HepG2 (cell line): Measurements from ENCODE around the gene TLCD1. TPM values are rescaled to one million over a fixed set of nuclear protein-coding genes. Genes with fewer than 3 reads are reported as not detected.

ENCODE experiments used
- ATAC-seq: fragments of 200-7000 bp; cut with Tn5 transposase; 3 replicates; pipeline ENCODE4 v1.9.1; 2020; ENCODE audit warnings: mild to moderate bottlenecking, moderate library complexity
- BruUV-seq: library from RNA; stranded (reverse); fragments of 400-500 nt; replicated peaks from 2 replicates; lab custom pipeline; 2021; lab: Mats Ljungman, UMichigan
- CTCF ChIA-PET: fragments of 300-600 bp; formaldehyde crosslinking; extraction: SDS; loops from one replicate; lab custom pipeline; 2021; ENCODE audit warnings: low total read pairs, inconsistent platforms, low intra/inter-chr PET ratio; lab: Yijun Ruan, JAX
- POLR2A ChIA-PET: fragments of 350-600 bp; sonication (Branson Sonifier 250); formaldehyde crosslinking; loops from one replicate; lab custom pipeline; 2020; ENCODE audit warnings: antibody characterized with exemption, inconsistent platforms; lab: Yijun Ruan, JAX
- DNase-seq: peaks from one replicate; pipeline ENCODE4 v3.0.0-alpha.2; 2015; ENCODE audit warnings: low spot score
- FAIRE-seq: peaks from 3 replicates; lab custom pipeline; 2011; peaks lifted over from hg19 to GRCh38; lab: Jason Lieb, UNC
- H2AFZ ChIP-seq: one replicate; pipeline ENCODE4 v1.6.1; 2011; ENCODE audit warnings: low read length, inconsistent platforms
- H3K27ac ChIP-seq: fragments of 300-600 bp; 3 replicates; pipeline ENCODE4 v1.8.0; 2011; ENCODE audit warnings: mixed run types, mild to moderate bottlenecking, mixed read lengths, low read length, inconsistent platforms; ENCODE audit not compliant: insufficient read depth; ENCODE audit errors: extremely low read length
- H3K27me3 ChIP-seq, 2 experiments: fragments of 200-600 bp in 1 of 2; 2 replicates in 1 of 2; 3 replicates in 1 of 2; pipeline versions ENCODE4 v1.6.0 to v1.8.0; 2011; ENCODE audit warnings: low read length in 2 of 2, mild to moderate bottlenecking in 2 of 2, moderate library complexity in 2 of 2, inconsistent platforms in 1 of 2; ENCODE audit not compliant: insufficient read depth in 2 of 2, control insufficient read depth in 1 of 2
- H3K36me3 ChIP-seq, 2 experiments: fragments of 200-600 bp in 1 of 2; replicated peaks in 1 of 2; 2 replicates in 1 of 2; 3 replicates in 1 of 2; pipeline versions ENCODE4 v1.5.1 to v1.8.0; 2011; ENCODE audit warnings: low read length in 2 of 2, inconsistent platforms in 1 of 2; ENCODE audit not compliant: insufficient read depth in 2 of 2, control insufficient read depth in 1 of 2
- H3K4me1 ChIP-seq: 2 replicates; pipeline ENCODE4 v1.5.1; 2012; ENCODE audit warnings: low read length, inconsistent platforms; ENCODE audit not compliant: insufficient read depth
- H3K4me2 ChIP-seq: 2 replicates; pipeline ENCODE4 v1.6.0; 2011; ENCODE audit warnings: low read depth, low read length, inconsistent platforms
- H3K4me3 ChIP-seq, 3 experiments: fragments of 200-600 bp in 1 of 3; sonication (generic), shearing (Covaris generic) in 1 of 3; replicated peaks in 1 of 3; 2 replicates each; pipeline ENCODE4 v1.5.1; 2011 to 2016; ENCODE audit warnings: low read length in 3 of 3, inconsistent platforms in 2 of 3, low read depth in 2 of 3, mild to moderate bottlenecking in 2 of 3, control low read depth in 1 of 3, mixed read lengths in 1 of 3; ENCODE audit not compliant: insufficient read depth in 1 of 3
- H3K79me2 ChIP-seq: one replicate; pipeline ENCODE4 v1.6.1; 2011; ENCODE audit warnings: low read length, inconsistent platforms; ENCODE audit not compliant: insufficient read depth
- H3K9ac ChIP-seq: 2 replicates; pipeline ENCODE4 v1.6.0; 2011; ENCODE audit warnings: mild to moderate bottlenecking, low read depth, low read length, inconsistent platforms; ENCODE audit not compliant: insufficient read depth
- H3K9me3 ChIP-seq: 2 replicates; pipeline ENCODE4 v1.5.1; 2012; ENCODE audit warnings: mild to moderate bottlenecking, low read length
- H4K20me1 ChIP-seq: 2 replicates; pipeline ENCODE4 v1.6.0; 2011; ENCODE audit warnings: inconsistent platforms, mild to moderate bottlenecking, low read length, moderate library complexity; ENCODE audit not compliant: insufficient read depth
- AGO1 ChIP-seq: fragments of 200-400 bp; formaldehyde crosslinking; IDR thresholded peaks from 2 replicates; pipeline ENCODE4 v1.6.1; 2017; ENCODE audit warnings: mild to moderate bottlenecking, low read depth, low read length, moderate library complexity; ENCODE audit not compliant: poor library complexity, severe bottlenecking
- ASH2L ChIP-seq: fragments of 300-600, 200-600 bp; sonication (generic); IDR thresholded peaks from 2 replicates; pipeline ENCODE4 v1.7.0; 2017; ENCODE audit warnings: low read depth, mild to moderate bottlenecking, moderate library complexity, mixed read lengths, low read length; ENCODE audit not compliant: insufficient read length
- BORCS8-MEF2B ChIP-seq: sonication (generic); formaldehyde crosslinking; IDR thresholded peaks from 2 replicates; pipeline ENCODE4 v1.8.0; 2022; ENCODE audit warnings: mild to moderate bottlenecking, missing genetic modification reagents
- HCFC1 ChIP-seq: fragments of 150-350 bp; IDR thresholded peaks from 2 replicates; pipeline ENCODE4 v1.6.1; 2014; ENCODE audit warnings: low read depth, low read length
- HNF4A ChIP-seq: sonication (generic); formaldehyde crosslinking; IDR thresholded peaks from 2 replicates; pipeline ENCODE4 v1.4.0; 2020; ENCODE audit warnings: missing genetic modification reagents
- KMT2B ChIP-seq: IDR thresholded peaks from 2 replicates; pipeline ENCODE4 v1.6.1; 2016; ENCODE audit warnings: missing genetic modification reagents, missing compliant biosample characterization
- RFX5 ChIP-seq: IDR thresholded peaks from 2 replicates; pipeline ENCODE4 v1.6.1; 2011; ENCODE audit warnings: low read depth, low read length, improper control_type of control experiment
- TRIM24 ChIP-seq: sonication (generic); formaldehyde crosslinking; IDR thresholded peaks from 2 replicates; pipeline ENCODE4 v1.8.0; 2022; ENCODE audit warnings: mild to moderate bottlenecking, missing genetic modification reagents
- ZBTB1 ChIP-seq: sonication (generic); formaldehyde crosslinking; IDR thresholded peaks from 2 replicates; pipeline ENCODE4 v1.4.0; 2020; ENCODE audit warnings: missing genetic modification reagents, borderline replicate concordance
- ZNF101 ChIP-seq: sonication (generic); formaldehyde crosslinking; IDR thresholded peaks from 2 replicates; pipeline ENCODE4 v1.4.0; 2020; ENCODE audit warnings: mild to moderate bottlenecking, low read depth, missing genetic modification reagents, borderline replicate concordance
- ZNF7 ChIP-seq: IDR thresholded peaks from 2 replicates; pipeline ENCODE4 v1.6.1; 2016; ENCODE audit warnings: missing biosample characterization, missing genetic modification reagents
- WGBS: methylation state at CpG from one replicate; pipeline ENCODE4 v1.1.6; 2017; ENCODE audit warnings: low lambda C conversion rate; 5-methylcytosine and 5-hydroxymethylcytosine counted together
- in situ Hi-C: cut with HindIII; loops from 2 replicates; pipeline ENCODE4 v1.10.0; 2017; ENCODE audit warnings: low pct_unique_long_range_greater_than_20kb; ENCODE audit not compliant: extremely low pct_ligation_motif_present
- intact Hi-C: fragments of 100-400 bp; cut with micrococcal nuclease; formaldehyde crosslinking; loops from one replicate; pipeline ENCODE4 v1.10.0; 2022; ENCODE audit not compliant: unreplicated experiment
- polyA plus RNA-seq, 8 experiments: library from polyadenylated mRNA; depleted of rRNA in 3 of 8; stranded (reverse) in 7 of 8; unstranded in 1 of 8; fragments of >200 nt; fragmentation: Illumina TruSeq in 4 of 8; extraction: Trizol in 4 of 8; gene quantifications; 2 replicates each; pipeline versions ENCODE4 v1.2.1 to v1.2.3, GENCODE V29; 2011 to 2016; ENCODE audit warnings: low read depth in 4 of 8, missing spikeins in 1 of 8, mixed read lengths in 1 of 8; ENCODE audit not compliant: insufficient read depth in 1 of 8
- total RNA-seq, 5 experiments: library from RNA; depleted of rRNA; stranded (reverse); fragments of >200 nt; fragmentation: Illumina TruSeq; extraction: Trizol; gene quantifications; 2 replicates each; pipeline ENCODE4 v1.2.3, GENCODE V29; 2016; ENCODE audit warnings: low read depth in 1 of 5
- TF ChIP-seq, protein P1 (sequence below): sonication (generic); formaldehyde crosslinking; IDR thresholded peaks from 2 replicates; pipeline ENCODE4 v1.8.0; 2022; ENCODE audit warnings: missing genetic modification reagents, mild to moderate bottlenecking, inconsistent platforms, borderline replicate concordance
- TF ChIP-seq, protein P2 (sequence below): sonication (generic); formaldehyde crosslinking; IDR thresholded peaks from 2 replicates; pipeline ENCODE4 v1.4.0; 2020; ENCODE audit warnings: missing genetic modification reagents, mild to moderate bottlenecking, borderline replicate concordance
- TF ChIP-seq, protein P3 (sequence below): sonication (generic); formaldehyde crosslinking; IDR thresholded peaks from 2 replicates; pipeline ENCODE4 v1.9.0; 2021; ENCODE audit warnings: missing genetic modification reagents, borderline replicate concordance
- TF ChIP-seq, protein P4 (sequence below): IDR thresholded peaks from 2 replicates; pipeline ENCODE4 v1.6.1; 2016; ENCODE audit warnings: low read depth

The TLCD1 gene
- total and polyA plus RNA-seq, 2 of the 13 experiments (the other 11 are each of a cell fraction or from before 2014, with no cell fraction given): 14.9 to 19.6 TPM

DNA sequence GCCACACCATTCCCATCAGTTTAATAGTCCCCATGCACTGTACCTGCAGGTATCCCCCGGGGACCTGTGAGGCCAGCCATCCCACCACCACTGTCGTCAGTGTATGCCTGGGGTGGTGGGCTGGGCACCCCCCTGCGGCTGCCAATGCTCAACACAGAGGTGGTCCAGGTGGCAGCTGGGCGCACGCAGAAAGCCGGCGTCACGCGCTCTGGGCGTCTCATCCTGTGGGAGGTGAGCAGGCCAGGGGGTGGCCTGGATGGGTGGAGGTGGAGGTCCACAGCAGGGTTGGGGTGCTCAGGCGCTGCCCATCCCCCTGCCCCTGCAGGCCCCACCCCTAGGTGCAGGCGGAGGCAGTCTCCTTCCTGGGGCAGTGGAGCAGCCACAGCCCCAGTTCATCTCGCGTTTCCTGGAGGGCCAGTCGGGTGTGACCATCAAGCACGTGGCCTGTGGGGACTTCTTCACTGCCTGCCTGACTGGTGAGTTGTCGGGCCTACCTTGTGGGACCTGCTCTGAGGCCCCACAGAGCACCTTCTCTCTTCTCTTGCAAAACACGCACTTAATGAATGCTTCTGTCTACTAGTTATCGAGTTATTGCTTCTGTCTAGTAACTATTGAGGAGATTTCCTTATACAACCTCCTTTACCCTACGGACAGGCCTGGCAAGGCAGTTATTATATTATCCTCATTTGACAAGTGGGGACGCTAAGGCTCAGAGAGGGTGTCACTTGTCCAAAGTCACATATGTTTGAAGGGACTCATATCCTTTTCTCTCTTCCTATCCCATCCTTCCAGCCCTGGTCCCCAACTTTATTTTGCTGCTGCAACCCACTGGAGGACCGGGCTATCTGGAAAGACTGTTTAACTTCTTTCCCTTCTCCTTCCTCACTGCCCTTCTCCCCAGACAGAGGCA, 12.0 kb upstream of the TLCD1 start (continued):
- peak; percentile 33 for TF ChIP-seq AGO1
- TF ChIP-seq, protein P1, sequence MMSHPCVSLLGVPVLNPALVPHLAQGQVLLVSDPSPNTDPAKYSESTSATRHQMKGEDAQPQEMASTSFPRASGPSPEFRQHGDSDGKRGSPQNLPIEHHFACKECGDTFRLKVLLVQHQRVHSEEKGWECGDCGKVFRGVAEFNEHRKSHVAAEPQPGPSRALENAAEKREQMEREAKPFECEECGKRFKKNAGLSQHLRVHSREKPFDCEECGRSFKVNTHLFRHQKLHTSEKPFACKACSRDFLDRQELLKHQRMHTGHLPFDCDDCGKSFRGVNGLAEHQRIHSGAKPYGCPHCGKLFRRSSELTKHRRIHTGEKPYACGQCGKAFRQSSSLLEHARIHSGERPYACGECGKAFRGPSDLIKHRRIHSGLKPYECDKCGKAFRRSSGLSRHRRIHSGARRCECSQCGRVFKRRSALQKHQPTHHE: no peak
- no peak for TF ChIP-seq HNF4A (CRISPR knock-in tag)
- no peak for TF ChIP-seq HCFC1
- no peak for TF ChIP-seq ZNF7

DNA sequence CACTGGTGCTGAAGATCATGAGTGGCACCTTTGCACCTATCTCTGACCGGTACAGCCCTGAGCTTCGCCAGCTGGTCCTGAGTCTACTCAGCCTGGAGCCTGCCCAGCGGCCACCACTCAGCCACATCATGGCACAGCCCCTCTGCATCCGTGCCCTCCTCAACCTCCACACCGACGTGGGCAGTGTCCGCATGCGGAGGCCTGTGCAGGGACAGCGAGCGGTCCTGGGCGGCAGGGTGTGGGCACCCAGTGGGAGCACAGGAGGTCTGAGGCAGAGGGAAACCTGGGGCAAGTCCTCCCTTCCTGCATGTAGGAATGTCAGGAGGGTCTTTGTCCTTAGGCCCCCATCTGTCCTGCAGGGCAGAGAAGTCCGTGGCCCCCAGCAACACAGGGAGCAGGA, 11.3 kb upstream of the TLCD1 start:
- H3K27me3 ChIP-seq: no peaks in the 10 kb centered on the region
- no peak overlapping the region for H2AFZ ChIP-seq
- H3K4me2 ChIP-seq: no peak overlapping the region
- no peaks in the 10 kb centered on the region for H3K9me3 ChIP-seq
- H3K4me3 ChIP-seq: no peak overlapping the region
- ChIA-PET CTCF (no interaction called here), POLR2A (no interaction called here)
- FAIRE-seq (no peak), ATAC-seq (no peak), DNase-seq (no peak)
- no TSS peak for BruUV-seq
- H3K4me1 ChIP-seq: peaks cover 12% of the 10 kb centered on the region
- no peak overlapping the region for H3K9ac ChIP-seq
- intact Hi-C loops: no loop called here
- WGBS: 96% methylated on average over 8 of the region's 12 CpGs
- H4K20me1 ChIP-seq: no peaks in the 10 kb centered on the region
- H3K27ac ChIP-seq: no peak overlapping the region
- H3K36me3 ChIP-seq: peaks cover 2 to 11% of the 10 kb centered on the region in 2 experiments; a peak in 3 of 5 replicates
- H3K79me2 ChIP-seq: no peaks in the 10 kb centered on the region
- in situ Hi-C loops: loop anchor here (25.0 kb wide), 1 partner anchor 375 kb away; no protein-coding TSS in a partner anchor
- no peak for TF ChIP-seq KMT2B (CRISPR knock-in tag)
- no peak for TF ChIP-seq ZNF101 (CRISPR knock-in tag)
- no peak for TF ChIP-seq RFX5
- no peak for TF ChIP-seq ASH2L
- TF ChIP-seq ZBTB1 (CRISPR knock-in tag): no peak
- TF ChIP-seq, protein P2, sequence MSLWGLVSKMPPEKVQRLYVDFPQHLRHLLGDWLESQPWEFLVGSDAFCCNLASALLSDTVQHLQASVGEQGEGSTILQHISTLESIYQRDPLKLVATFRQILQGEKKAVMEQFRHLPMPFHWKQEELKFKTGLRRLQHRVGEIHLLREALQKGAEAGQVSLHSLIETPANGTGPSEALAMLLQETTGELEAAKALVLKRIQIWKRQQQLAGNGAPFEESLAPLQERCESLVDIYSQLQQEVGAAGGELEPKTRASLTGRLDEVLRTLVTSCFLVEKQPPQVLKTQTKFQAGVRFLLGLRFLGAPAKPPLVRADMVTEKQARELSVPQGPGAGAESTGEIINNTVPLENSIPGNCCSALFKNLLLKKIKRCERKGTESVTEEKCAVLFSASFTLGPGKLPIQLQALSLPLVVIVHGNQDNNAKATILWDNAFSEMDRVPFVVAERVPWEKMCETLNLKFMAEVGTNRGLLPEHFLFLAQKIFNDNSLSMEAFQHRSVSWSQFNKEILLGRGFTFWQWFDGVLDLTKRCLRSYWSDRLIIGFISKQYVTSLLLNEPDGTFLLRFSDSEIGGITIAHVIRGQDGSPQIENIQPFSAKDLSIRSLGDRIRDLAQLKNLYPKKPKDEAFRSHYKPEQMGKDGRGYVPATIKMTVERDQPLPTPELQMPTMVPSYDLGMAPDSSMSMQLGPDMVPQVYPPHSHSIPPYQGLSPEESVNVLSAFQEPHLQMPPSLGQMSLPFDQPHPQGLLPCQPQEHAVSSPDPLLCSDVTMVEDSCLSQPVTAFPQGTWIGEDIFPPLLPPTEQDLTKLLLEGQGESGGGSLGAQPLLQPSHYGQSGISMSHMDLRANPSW (CRISPR knock-in tag): no peak
- TF ChIP-seq, protein P3, sequence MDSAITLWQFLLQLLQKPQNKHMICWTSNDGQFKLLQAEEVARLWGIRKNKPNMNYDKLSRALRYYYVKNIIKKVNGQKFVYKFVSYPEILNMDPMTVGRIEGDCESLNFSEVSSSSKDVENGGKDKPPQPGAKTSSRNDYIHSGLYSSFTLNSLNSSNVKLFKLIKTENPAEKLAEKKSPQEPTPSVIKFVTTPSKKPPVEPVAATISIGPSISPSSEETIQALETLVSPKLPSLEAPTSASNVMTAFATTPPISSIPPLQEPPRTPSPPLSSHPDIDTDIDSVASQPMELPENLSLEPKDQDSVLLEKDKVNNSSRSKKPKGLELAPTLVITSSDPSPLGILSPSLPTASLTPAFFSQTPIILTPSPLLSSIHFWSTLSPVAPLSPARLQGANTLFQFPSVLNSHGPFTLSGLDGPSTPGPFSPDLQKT (CRISPR knock-in tag): no peak
- no peak for TF ChIP-seq BORCS8-MEF2B (CRISPR knock-in tag)
- no peak for TF ChIP-seq TRIM24 (CRISPR knock-in tag)
- TF ChIP-seq, protein P4, sequence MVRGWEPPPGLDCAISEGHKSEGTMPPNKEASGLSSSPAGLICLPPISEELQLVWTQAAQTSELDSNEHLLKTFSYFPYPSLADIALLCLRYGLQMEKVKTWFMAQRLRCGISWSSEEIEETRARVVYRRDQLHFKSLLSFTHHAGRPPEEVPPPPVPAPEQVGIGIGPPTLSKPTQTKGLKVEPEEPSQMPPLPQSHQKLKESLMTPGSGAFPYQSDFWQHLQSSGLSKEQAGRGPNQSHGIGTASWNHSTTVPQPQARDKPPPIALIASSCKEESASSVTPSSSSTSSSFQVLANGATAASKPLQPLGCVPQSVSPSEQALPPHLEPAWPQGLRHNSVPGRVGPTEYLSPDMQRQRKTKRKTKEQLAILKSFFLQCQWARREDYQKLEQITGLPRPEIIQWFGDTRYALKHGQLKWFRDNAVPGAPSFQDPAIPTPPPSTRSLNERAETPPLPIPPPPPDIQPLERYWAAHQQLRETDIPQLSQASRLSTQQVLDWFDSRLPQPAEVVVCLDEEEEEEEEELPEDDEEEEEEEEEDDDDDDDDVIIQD (CRISPR knock-in tag): no peak
